ENCODE results near the gene TULP4. TPM values are rescaled to one million over a fixed set of nuclear protein-coding genes. Genes with fewer than 3 reads are reported as not detected.

Gene TULP4
- total and polyA plus RNA-seq, 2 donors (not counting 1 experiment from before 2014, with no cell fraction given) = 16.8 to 88.2 TPM

GRCh38 chr6:158448856-158449255 lies 136.6 kb downstream of the TULP4 start:
- H3K4me3 ChIP-seq (replicated peaks in 1 of 4; ENCODE audit: control extremely low read depth in 1 of 4, insufficient read depth in 1 of 4, low read depth in 3 of 4, low read length in 4 of 4) = no peak overlapping the region
- no peaks in the 10 kb centered on the region for H4K20me1 ChIP-seq (ENCODE audit: control insufficient read depth, extremely low read depth, insufficient read depth, low read length)
- no peak overlapping the region for H3K4me2 ChIP-seq (ENCODE audit: extremely low read depth, insufficient read depth, low read length)
- H3K4me1 ChIP-seq (ENCODE audit: control insufficient read depth, extremely low read depth, insufficient read depth, low read length) = no peaks in the 10 kb centered on the region
- DNase-seq (ENCODE audit: low read depth in 2 of 2) = no peak
- H3K27ac ChIP-seq (ENCODE audit: insufficient read depth, low read length) = no peak overlapping the region
- H3K79me2 ChIP-seq (ENCODE audit: control insufficient read depth, insufficient read depth, low read length) = no peaks in the 10 kb centered on the region
- H2AFZ ChIP-seq (ENCODE audit: low read length) = no peak overlapping the region
- H3K27me3 ChIP-seq (ENCODE audit: control insufficient read depth, insufficient read depth, low read length) = no peaks in the 10 kb centered on the region
- no peaks in the 10 kb centered on the region for H3K36me3 ChIP-seq (ENCODE audit: control insufficient read depth, insufficient read depth, low read length)
- H3K9ac ChIP-seq (ENCODE audit: insufficient read depth, low read length) = no peak overlapping the region
- TF ChIP-seq CTCF (conservative IDR thresholded peaks at IDR 0.05 in 1 of 2, IDR thresholded peaks at IDR 0.05 in 1 of 2; ENCODE audit: low read depth in 1 of 2, low read length in 2 of 2) (no peak), EZH2 (IDR thresholded peaks at IDR 0.05; ENCODE audit: low read length, missing control alignments) (no peak)
- H3K9me3 ChIP-seq (ENCODE audit: control insufficient read depth, insufficient read depth, low read depth, low read length) = no peaks in the 10 kb centered on the region

- H3K9me3 ChIP-seq (ENCODE audit: control insufficient read depth, insufficient read depth, low read depth, low read length) = no peaks in the 10 kb centered on the region
- H3K79me2 ChIP-seq (ENCODE audit: control insufficient read depth, insufficient read depth, low read length) = no peaks in the 10 kb centered on the region
- no peak overlapping the region for H3K4me3 ChIP-seq (replicated peaks in 1 of 4; ENCODE audit: control extremely low read depth in 1 of 4, insufficient read depth in 1 of 4, low read depth in 3 of 4, low read length in 4 of 4)
- H2AFZ ChIP-seq (ENCODE audit: low read length) = no peak overlapping the region
- no peak for DNase-seq (ENCODE audit: low read depth in 2 of 2)
- H3K4me1 ChIP-seq (ENCODE audit: control insufficient read depth, extremely low read depth, insufficient read depth, low read length) = no peaks in the 10 kb centered on the region
- no peaks in the 10 kb centered on the region for H4K20me1 ChIP-seq (ENCODE audit: control insufficient read depth, extremely low read depth, insufficient read depth, low read length)
- no peaks in the 10 kb centered on the region for H3K27me3 ChIP-seq (ENCODE audit: control insufficient read depth, insufficient read depth, low read length)
- H3K4me2 ChIP-seq (ENCODE audit: extremely low read depth, insufficient read depth, low read length) = no peak overlapping the region
- H3K9ac ChIP-seq (ENCODE audit: insufficient read depth, low read length) = no peak overlapping the region
- no peak overlapping the region for H3K27ac ChIP-seq (ENCODE audit: insufficient read depth, low read length)
- H3K36me3 ChIP-seq (ENCODE audit: control insufficient read depth, insufficient read depth, low read length) = no peaks in the 10 kb centered on the region
- TF ChIP-seq CTCF (conservative IDR thresholded peaks at IDR 0.05 in 1 of 2, IDR thresholded peaks at IDR 0.05 in 1 of 2; ENCODE audit: low read depth in 1 of 2, low read length in 2 of 2) (no peak), EZH2 (IDR thresholded peaks at IDR 0.05; ENCODE audit: low read length, missing control alignments) (no peak)
These were observed 139.9 kb downstream of the TULP4 start for GRCh38 chr6:158452191-158452590.

GRCh38 chr6:158457131-158457530 lies 144.9 kb downstream of the TULP4 start:
- Histone ChIP-seq H2AFZ (ENCODE audit: low read length) (no peak overlapping the region), H3K4me3 (replicated peaks in 1 of 4; ENCODE audit: control extremely low read depth in 1 of 4, insufficient read depth in 1 of 4, low read depth in 3 of 4, low read length in 4 of 4) (no peak overlapping the region), H4K20me1 (ENCODE audit: control insufficient read depth, extremely low read depth, insufficient read depth, low read length) (no peaks in the 10 kb centered on the region), H3K27me3 (ENCODE audit: control insufficient read depth, insufficient read depth, low read length) (no peaks in the 10 kb centered on the region), H3K9me3 (ENCODE audit: control insufficient read depth, insufficient read depth, low read depth, low read length) (no peaks in the 10 kb centered on the region), H3K9ac (ENCODE audit: insufficient read depth, low read length) (no peak overlapping the region), H3K4me2 (ENCODE audit: extremely low read depth, insufficient read depth, low read length) (no peak overlapping the region), H3K79me2 (ENCODE audit: control insufficient read depth, insufficient read depth, low read length) (no peaks in the 10 kb centered on the region), H3K27ac (ENCODE audit: insufficient read depth, low read length) (no peak overlapping the region), H3K36me3 (ENCODE audit: control insufficient read depth, insufficient read depth, low read length) (no peaks in the 10 kb centered on the region), H3K4me1 (ENCODE audit: control insufficient read depth, extremely low read depth, insufficient read depth, low read length) (no peaks in the 10 kb centered on the region)
- TF ChIP-seq EZH2 (IDR thresholded peaks at IDR 0.05; ENCODE audit: low read length, missing control alignments) (no peak), CTCF (conservative IDR thresholded peaks at IDR 0.05 in 1 of 2, IDR thresholded peaks at IDR 0.05 in 1 of 2; ENCODE audit: low read depth in 1 of 2, low read length in 2 of 2) (no peak)
- no peak for DNase-seq (ENCODE audit: low read depth in 2 of 2)

All from fibroblast of lung (primary cell).